GM23338 (cell line): ENCODE measurements around the gene TLDC2.

ENCODE experiments used
- CREB1 ChIP-seq: fragments of 250-450 bp; sonication (Bioruptor Pico); IDR thresholded peaks from 2 replicates; pipeline ENCODE4 v1.5.0; 2020; ENCODE audit warnings: low read depth, mild to moderate bottlenecking, moderate library complexity
- EZH2 ChIP-seq: fragments of 200-600 bp; sonication (generic); IDR thresholded peaks from one replicate; pipeline ENCODE4 v1.8.0; 2017; ENCODE audit warnings: antibody characterized with exemption, mild to moderate bottlenecking, low read depth; ENCODE audit not compliant: unreplicated experiment
- EZH2phosphoT487 ChIP-seq: fragments of 200-600 bp; sonication (generic); IDR thresholded peaks from one replicate; pipeline ENCODE4 v1.8.1; 2018; ENCODE audit warnings: antibody characterized with exemption; ENCODE audit not compliant: unreplicated experiment
- JUNB ChIP-seq: IDR thresholded peaks from one replicate; pipeline ENCODE4 v1.6.1; 2016; ENCODE audit warnings: antibody characterized with exemption; ENCODE audit not compliant: unreplicated experiment
- POLR2AphosphoS5 ChIP-seq: IDR thresholded peaks from 2 replicates; pipeline ENCODE4 v1.6.1; 2016; ENCODE audit warnings: antibody characterized with exemption, low read depth
- STAT1 ChIP-seq: IDR thresholded peaks from one replicate; pipeline ENCODE4 v1.6.1; 2016; ENCODE audit warnings: antibody characterized with exemption; ENCODE audit not compliant: unreplicated experiment
- ZNF331 ChIP-seq: fragments of 250-450 bp; sonication (Bioruptor Pico); IDR thresholded peaks from 2 replicates; pipeline ENCODE4 v1.5.0; 2020; ENCODE audit warnings: low read depth, mild to moderate bottlenecking, moderate library complexity
- TF ChIP-seq, protein P1 (sequence below), 2 experiments: fragments of 200-600 bp in 1 of 2; sonication (generic) in 1 of 2; conservative IDR thresholded peaks; 2 replicates each; pipeline versions ENCODE4 v1.5.1 to v1.6.1; 2016 to 2017; ENCODE audit warnings: antibody characterized with exemption in 2 of 2, low read depth in 2 of 2, mild to moderate bottlenecking in 2 of 2, moderate library complexity in 1 of 2
- TF ChIP-seq, protein P2 (sequence below): IDR thresholded peaks from 2 replicates; pipeline ENCODE4 v1.6.1; 2016; ENCODE audit warnings: antibody characterized with exemption

DNA sequence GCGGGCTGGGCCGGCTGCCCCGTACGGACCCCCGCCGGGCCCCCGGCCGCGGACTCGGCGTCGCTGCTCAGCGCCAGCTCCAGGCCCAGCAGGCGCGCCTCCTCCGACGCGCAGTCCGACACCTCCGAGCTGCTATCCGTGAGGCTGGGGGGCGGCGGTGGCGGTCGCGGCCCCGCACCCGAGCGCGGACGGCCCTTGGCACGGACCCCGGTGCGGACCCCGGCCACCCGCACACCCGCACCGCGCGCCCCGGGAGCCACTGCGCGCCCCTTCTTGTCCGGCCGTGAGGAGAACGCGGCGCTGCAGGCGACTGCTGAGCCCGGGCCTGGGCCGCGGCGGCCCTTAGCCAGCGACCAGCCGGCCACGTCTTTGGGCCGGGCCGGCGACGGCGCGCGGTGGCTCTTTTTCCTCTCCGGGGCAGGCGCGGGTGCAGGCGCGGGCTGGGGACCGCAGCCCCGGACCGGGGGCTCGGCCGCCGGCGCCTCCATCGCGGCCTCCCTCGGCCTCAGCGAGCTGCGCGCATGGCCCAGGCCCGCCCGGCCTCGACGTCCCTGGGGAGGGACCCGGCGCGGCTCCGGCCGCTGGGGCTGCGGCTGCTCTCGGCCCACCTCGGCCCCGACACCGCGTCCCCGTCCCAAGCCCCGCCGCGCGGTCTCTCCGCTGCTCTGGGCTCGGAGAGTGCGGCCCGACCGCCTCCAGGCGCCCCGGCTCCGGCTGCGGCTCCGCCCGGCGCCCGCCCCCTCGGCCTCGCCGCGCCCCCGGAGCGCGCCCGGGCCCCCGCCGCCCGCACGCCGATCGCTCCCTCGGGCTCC lies 12.9 kb upstream of the TLDC2 start:
- TF ChIP-seq, protein P1, sequence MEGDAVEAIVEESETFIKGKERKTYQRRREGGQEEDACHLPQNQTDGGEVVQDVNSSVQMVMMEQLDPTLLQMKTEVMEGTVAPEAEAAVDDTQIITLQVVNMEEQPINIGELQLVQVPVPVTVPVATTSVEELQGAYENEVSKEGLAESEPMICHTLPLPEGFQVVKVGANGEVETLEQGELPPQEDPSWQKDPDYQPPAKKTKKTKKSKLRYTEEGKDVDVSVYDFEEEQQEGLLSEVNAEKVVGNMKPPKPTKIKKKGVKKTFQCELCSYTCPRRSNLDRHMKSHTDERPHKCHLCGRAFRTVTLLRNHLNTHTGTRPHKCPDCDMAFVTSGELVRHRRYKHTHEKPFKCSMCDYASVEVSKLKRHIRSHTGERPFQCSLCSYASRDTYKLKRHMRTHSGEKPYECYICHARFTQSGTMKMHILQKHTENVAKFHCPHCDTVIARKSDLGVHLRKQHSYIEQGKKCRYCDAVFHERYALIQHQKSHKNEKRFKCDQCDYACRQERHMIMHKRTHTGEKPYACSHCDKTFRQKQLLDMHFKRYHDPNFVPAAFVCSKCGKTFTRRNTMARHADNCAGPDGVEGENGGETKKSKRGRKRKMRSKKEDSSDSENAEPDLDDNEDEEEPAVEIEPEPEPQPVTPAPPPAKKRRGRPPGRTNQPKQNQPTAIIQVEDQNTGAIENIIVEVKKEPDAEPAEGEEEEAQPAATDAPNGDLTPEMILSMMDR (conservative IDR thresholded peaks at IDR 0.05; ENCODE audit: low read depth in 2 of 2): no peak
- TF ChIP-seq, protein P2, sequence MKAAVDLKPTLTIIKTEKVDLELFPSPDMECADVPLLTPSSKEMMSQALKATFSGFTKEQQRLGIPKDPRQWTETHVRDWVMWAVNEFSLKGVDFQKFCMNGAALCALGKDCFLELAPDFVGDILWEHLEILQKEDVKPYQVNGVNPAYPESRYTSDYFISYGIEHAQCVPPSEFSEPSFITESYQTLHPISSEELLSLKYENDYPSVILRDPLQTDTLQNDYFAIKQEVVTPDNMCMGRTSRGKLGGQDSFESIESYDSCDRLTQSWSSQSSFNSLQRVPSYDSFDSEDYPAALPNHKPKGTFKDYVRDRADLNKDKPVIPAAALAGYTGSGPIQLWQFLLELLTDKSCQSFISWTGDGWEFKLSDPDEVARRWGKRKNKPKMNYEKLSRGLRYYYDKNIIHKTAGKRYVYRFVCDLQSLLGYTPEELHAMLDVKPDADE: no peak
- TF ChIP-seq EZH2 (no peak), STAT1 (no peak), POLR2AphosphoS5 (no peak), EZH2phosphoT487 (no peak), CREB1 (CRISPR knock-in tag) (no peak), ZNF331 (CRISPR knock-in tag) (no peak), JUNB (no peak)
